T-helper 1 cell treated with Interleukin-12 subunit alpha and Interleukin-12 subunit beta and Interleukin-4 antibody, amounts not matched to agents 30 ng/mL and 1 ng/mL, for 36 hours (primary cell): Measurements from ENCODE around the gene NSD1. TPM values are rescaled to one million over a fixed set of nuclear protein-coding genes. Genes with fewer than 3 reads are reported as not detected.

ENCODE experiments used
- intact Hi-C: fragments of 100-400 bp; cut with micrococcal nuclease; formaldehyde crosslinking; loops from one replicate; pipeline ENCODE4 v1.15.1; 2024
- total RNA-seq: library from RNA; stranded (reverse); gene quantifications from 2 replicates; pipeline ENCODE4 v1.2.3, GENCODE V29; 2022

Gene NSD1
- total RNA-seq, result 115 and 116 TPM in 2 replicates

- intact Hi-C loops, result loop anchor here (1.0 to 5.0 kb wide), 5 partner anchors 111 to 364 kb away; partner anchors contain the start of genes LMAN2, PDLIM7, UIMC1 and ZNF346
Observed at GRCh38 chr5:177133096-177133852, at the start of gene NSD1. Gene NSD1, plus strand, starts transcription at chr5:177133773. Its CDS starts 1,331 bp downstream, at chr5:177135104.

- intact Hi-C loops, result no loop called here
Observed at GRCh38 chr5:177084175-177084574, 49.4 kb upstream of the NSD1 start.

- intact Hi-C loops, result loop anchor here (1.0 to 5.0 kb wide), 5 partner anchors 63 to 1066 kb away; partner anchors contain the start of genes NHP2, PDLIM7, TSPAN17 and ZNF346
Observed at GRCh38 chr5:177085985-177086653, 47.5 kb upstream of the NSD1 start.

- intact Hi-C loops, result loop anchor here (1.0 to 5.0 kb wide), 5 partner anchors 64 to 1065 kb away; partner anchors contain the start of genes NHP2, PDLIM7, TSPAN17 and ZNF346
Observed at GRCh38 chr5:177086654-177087397, 46.7 kb upstream of the NSD1 start, which contains the start of gene FGFR4. Gene FGFR4, plus strand, starts transcription at chr5:177086915. Its CDS starts 2,688 bp downstream, at chr5:177089603.

GRCh38 chr5:177087398-177088005 lies 46.1 kb upstream of the NSD1 start:
- intact Hi-C loops, result loop anchor here (2.0 to 5.0 kb wide), 2 partner anchors 65 to 1065 kb away; partner anchors contain the start of genes NHP2 and ZNF346

- intact Hi-C loops, result loop anchor here (5.0 kb wide), 1 partner anchor 1063 kb away; the partner anchor contains the start of gene NHP2
Observed at GRCh38 chr5:177089127-177089526, 44.4 kb upstream of the NSD1 start.

GRCh38 chr5:177089825-177090641 lies 43.5 kb upstream of the NSD1 start:
- intact Hi-C loops, result loop anchor here (5.0 kb wide), 1 partner anchor 1062 kb away; the partner anchor contains the start of gene NHP2

- intact Hi-C loops, result no loop called here
Observed at GRCh38 chr5:177090813-177091212, 42.8 kb upstream of the NSD1 start.

- intact Hi-C loops, result no loop called here
Observed at GRCh38 chr5:177091232-177091631, 42.3 kb upstream of the NSD1 start.

GRCh38 chr5:177092178-177093081 lies 41.1 kb upstream of the NSD1 start:
- intact Hi-C loops, result no loop called here

GRCh38 chr5:177093082-177093712 lies 40.4 kb upstream of the NSD1 start:
- intact Hi-C loops, result no loop called here

- intact Hi-C loops, result no loop called here
Observed at GRCh38 chr5:177093803-177094202, 39.8 kb upstream of the NSD1 start.

GRCh38 chr5:177094224-177095087 lies 39.1 kb upstream of the NSD1 start:
- intact Hi-C loops, result no loop called here

- intact Hi-C loops, result no loop called here
Observed at GRCh38 chr5:177095088-177095669, 38.4 kb upstream of the NSD1 start.

- intact Hi-C loops, result no loop called here
Observed at GRCh38 chr5:177096162-177097015, 37.2 kb upstream of the NSD1 start.
